Measurements from ENCODE around the gene PTPN18. TPM values are rescaled to one million over a fixed set of nuclear protein-coding genes. Genes with fewer than 3 reads are reported as not detected.

PTPN18 gene
- total RNA-seq, 1 experiment from 2014 or later, result 34.4 TPM

DNA sequence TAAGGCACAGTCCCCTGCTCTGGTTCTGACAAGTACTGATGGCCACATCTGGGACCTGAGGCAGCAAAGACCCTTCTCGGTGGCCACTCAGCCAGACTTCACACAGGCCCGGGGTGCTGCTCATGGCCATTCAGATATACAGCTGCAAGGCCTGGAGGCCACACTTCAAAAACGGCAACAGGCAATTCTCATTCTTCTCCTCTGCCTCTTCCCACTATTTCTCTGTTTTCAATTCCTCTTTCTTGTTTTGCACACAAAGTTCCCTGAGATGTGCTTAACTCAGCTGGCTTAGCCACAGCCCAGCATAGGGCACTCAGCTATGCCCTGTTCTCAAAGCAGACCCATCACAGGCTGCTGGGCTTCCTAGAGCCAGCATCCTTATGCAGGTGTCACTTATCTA, 29.9 kb downstream of the PTPN18 start:
- Mint-ChIP-seq H3K27me3 (ENCODE audit: insufficient read depth, unreplicated experiment) (no peaks in the 10 kb centered on the region), H3K4me3 (ENCODE audit: unreplicated experiment) (no peak overlapping the region), H3K27ac (ENCODE audit: low read depth, unreplicated experiment) (no peak overlapping the region), H3K36me3 (ENCODE audit: insufficient read depth, unreplicated experiment) (no peaks in the 10 kb centered on the region), H3K4me1 (ENCODE audit: insufficient read depth, unreplicated experiment) (peaks cover under 1% of the 10 kb centered on the region), H3K9me3 (ENCODE audit: unreplicated experiment) (no peaks in the 10 kb centered on the region)
- ChIA-PET POLR2A (no interaction called here), CTCF (interaction anchor here (0.6 to 1.9 kb wide), 3 partner anchors 11 to 130 kb away, joined by 3 to 5 read pairs (median 3); no protein-coding TSS in a partner anchor)
- TF ChIP-seq, protein P1, sequence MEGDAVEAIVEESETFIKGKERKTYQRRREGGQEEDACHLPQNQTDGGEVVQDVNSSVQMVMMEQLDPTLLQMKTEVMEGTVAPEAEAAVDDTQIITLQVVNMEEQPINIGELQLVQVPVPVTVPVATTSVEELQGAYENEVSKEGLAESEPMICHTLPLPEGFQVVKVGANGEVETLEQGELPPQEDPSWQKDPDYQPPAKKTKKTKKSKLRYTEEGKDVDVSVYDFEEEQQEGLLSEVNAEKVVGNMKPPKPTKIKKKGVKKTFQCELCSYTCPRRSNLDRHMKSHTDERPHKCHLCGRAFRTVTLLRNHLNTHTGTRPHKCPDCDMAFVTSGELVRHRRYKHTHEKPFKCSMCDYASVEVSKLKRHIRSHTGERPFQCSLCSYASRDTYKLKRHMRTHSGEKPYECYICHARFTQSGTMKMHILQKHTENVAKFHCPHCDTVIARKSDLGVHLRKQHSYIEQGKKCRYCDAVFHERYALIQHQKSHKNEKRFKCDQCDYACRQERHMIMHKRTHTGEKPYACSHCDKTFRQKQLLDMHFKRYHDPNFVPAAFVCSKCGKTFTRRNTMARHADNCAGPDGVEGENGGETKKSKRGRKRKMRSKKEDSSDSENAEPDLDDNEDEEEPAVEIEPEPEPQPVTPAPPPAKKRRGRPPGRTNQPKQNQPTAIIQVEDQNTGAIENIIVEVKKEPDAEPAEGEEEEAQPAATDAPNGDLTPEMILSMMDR (IDR thresholded peaks at IDR 0.05; ENCODE audit: unreplicated experiment), result no peak
- no TSS peak for BruUV-seq (replicated peaks)
- intact Hi-C loops (cut with micrococcal nuclease), result no loop called here
- DNase-seq (ENCODE audit: unreplicated experiment), result no peak

DNA sequence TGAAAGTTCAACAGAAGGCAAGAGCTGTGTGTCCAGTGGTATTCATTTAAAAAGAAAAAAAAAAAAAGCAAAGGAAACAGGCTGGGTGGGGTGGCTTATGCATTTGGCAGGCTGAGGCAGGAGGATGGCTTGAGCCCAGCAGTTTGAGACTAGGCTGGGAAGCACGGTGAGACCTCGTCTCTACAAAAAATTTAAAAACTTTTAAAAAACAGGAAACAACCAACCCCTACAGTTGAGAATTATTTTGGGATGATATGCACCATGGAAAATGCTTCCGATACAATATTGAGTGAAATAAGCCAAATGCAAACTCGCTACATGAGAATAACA, 31.2 kb downstream of the PTPN18 start:
- H3K27ac Mint-ChIP-seq (ENCODE audit: low read depth, unreplicated experiment), result no peak overlapping the region
- H3K36me3 Mint-ChIP-seq (ENCODE audit: insufficient read depth, unreplicated experiment), result no peaks in the 10 kb centered on the region
- peaks cover 9% of the 10 kb centered on the region for H3K4me1 Mint-ChIP-seq (ENCODE audit: insufficient read depth, unreplicated experiment)
- CTCF ChIA-PET, result no interaction called here
- TF ChIP-seq, protein P1 (IDR thresholded peaks at IDR 0.05; ENCODE audit: unreplicated experiment), result no peak
- POLR2A ChIA-PET, result no interaction called here
- DNase-seq (ENCODE audit: unreplicated experiment), result no peak
- no peaks in the 10 kb centered on the region for H3K27me3 Mint-ChIP-seq (ENCODE audit: insufficient read depth, unreplicated experiment)
- H3K9me3 Mint-ChIP-seq (ENCODE audit: unreplicated experiment), result no peaks in the 10 kb centered on the region
- intact Hi-C loops (cut with micrococcal nuclease), result no loop called here
- BruUV-seq (replicated peaks), result no TSS peak
- H3K4me3 Mint-ChIP-seq (ENCODE audit: unreplicated experiment), result no peak overlapping the region

DNA sequence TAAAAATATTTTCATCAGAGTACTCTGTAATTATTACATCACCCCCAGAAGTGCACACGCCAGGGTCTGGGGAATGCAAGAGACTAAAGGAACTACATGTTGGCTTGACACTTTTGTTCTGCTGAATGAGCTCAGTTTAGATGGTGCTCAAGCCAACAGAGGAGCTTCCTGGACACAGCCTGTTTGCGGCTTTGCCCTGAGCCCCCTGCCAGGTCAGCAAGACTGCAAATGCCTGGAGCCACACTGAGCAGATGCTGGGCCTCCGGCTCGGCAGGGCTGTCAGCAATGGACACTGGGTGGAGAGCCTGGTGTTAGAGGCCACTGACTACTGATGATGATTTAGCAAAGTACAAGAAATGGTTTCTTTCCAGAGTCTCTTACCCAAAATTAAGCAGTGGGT, 31.9 kb downstream of the PTPN18 start:
- H3K4me1 Mint-ChIP-seq (ENCODE audit: insufficient read depth, unreplicated experiment), result peaks cover 13% of the 10 kb centered on the region
- ChIA-PET CTCF (no interaction called here), POLR2A (interaction anchor here (1.1 to 1.5 kb wide), 2 partner anchors 10 to 14 kb away, joined by 3 read pairs; no protein-coding TSS in a partner anchor)
- no peaks in the 10 kb centered on the region for H3K27me3 Mint-ChIP-seq (ENCODE audit: insufficient read depth, unreplicated experiment)
- H3K36me3 Mint-ChIP-seq (ENCODE audit: insufficient read depth, unreplicated experiment), result no peaks in the 10 kb centered on the region
- BruUV-seq (replicated peaks), result no TSS peak
- intact Hi-C loops (cut with micrococcal nuclease), result no loop called here
- TF ChIP-seq, protein P1 (IDR thresholded peaks at IDR 0.05; ENCODE audit: unreplicated experiment), result no peak
- no peaks in the 10 kb centered on the region for H3K9me3 Mint-ChIP-seq (ENCODE audit: unreplicated experiment)
- no peak overlapping the region for H3K4me3 Mint-ChIP-seq (ENCODE audit: unreplicated experiment)
- no peak for DNase-seq (ENCODE audit: unreplicated experiment)
- no peak overlapping the region for H3K27ac Mint-ChIP-seq (ENCODE audit: low read depth, unreplicated experiment)

DNA sequence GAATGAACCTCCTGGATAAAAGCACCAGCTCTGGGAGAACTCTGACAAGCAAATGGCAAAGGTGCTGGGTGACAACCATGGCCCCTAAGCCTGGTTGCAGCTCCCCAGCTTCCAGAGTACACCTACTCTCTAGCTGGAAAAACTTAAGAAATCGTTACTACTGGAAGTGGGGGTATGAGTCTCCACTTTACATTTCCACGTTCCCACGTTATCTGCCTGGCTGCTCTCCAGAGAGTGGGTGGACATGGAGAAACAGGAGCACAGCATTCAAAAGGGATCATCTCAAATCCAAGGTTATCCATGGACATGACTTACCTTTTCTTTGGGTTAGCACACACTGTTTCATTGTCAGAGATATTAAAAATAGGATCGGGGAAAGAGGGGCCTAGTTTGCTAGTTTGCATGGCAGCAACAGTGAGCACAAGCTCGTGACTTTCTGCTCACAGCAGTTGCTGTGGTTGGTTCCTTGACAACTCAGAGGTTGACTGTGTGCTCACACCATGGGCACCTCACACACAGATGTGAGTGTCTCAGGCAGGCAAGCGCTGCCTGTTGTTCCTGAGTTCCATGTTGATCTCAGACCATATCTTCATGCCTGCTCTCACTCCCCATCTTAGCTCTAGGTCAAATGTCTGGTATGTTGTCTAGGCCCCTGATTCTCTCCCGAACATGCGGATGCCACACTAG, 32.5 kb downstream of the PTPN18 start:
- Mint-ChIP-seq H3K27me3 (ENCODE audit: insufficient read depth, unreplicated experiment) (no peaks in the 10 kb centered on the region), H3K4me1 (ENCODE audit: insufficient read depth, unreplicated experiment) (peaks cover 13% of the 10 kb centered on the region), H3K36me3 (ENCODE audit: insufficient read depth, unreplicated experiment) (no peaks in the 10 kb centered on the region), H3K4me3 (ENCODE audit: unreplicated experiment) (no peak overlapping the region), H3K9me3 (ENCODE audit: unreplicated experiment) (no peaks in the 10 kb centered on the region), H3K27ac (ENCODE audit: low read depth, unreplicated experiment) (no peak overlapping the region)
- intact Hi-C loops (cut with micrococcal nuclease), result no loop called here
- ChIA-PET POLR2A (interaction anchor here (1.1 to 1.5 kb wide), 2 partner anchors 11 to 15 kb away, joined by 3 read pairs; no protein-coding TSS in a partner anchor), CTCF (interaction anchor here (1.3 kb wide), 1 partner anchor 15 kb away, joined by 6 read pairs; no protein-coding TSS in a partner anchor)
- no peak for DNase-seq (ENCODE audit: unreplicated experiment)
- TF ChIP-seq, protein P1 (IDR thresholded peaks at IDR 0.05; ENCODE audit: unreplicated experiment), result no peak
- BruUV-seq (replicated peaks), result no TSS peak

Measured in MCF 10A (cell line).